Measurements from ENCODE around the gene KRTAP10-10.

The KRTAP10-10 gene

GRCh38 chr21:44650973-44651675 lies 14.0 kb downstream of the KRTAP10-10 start:
- Histone ChIP-seq H3K9ac (ENCODE audit: low read length) (no peak overlapping the region), H3K4me1 (ENCODE audit: low read length) (no peaks in the 10 kb centered on the region), H3K36me3 (replicated peaks; ENCODE audit: low read depth, low read length) (no peaks in the 10 kb centered on the region), H3K79me2 (ENCODE audit: low read length) (no peaks in the 10 kb centered on the region), H3K4me3 (ENCODE audit: low read length) (no peak overlapping the region), H3K27me3 (ENCODE audit: low read depth, low read length) (no peaks in the 10 kb centered on the region), H2AFZ (ENCODE audit: low read depth, low read length) (no peak overlapping the region), H3K9me3 (ENCODE audit: insufficient read depth, low read length) (no peaks in the 10 kb centered on the region), H3K4me2 (ENCODE audit: low read length) (no peak overlapping the region), H3K27ac (ENCODE audit: low read length) (no peak overlapping the region), H4K20me1 (ENCODE audit: insufficient read depth, low read length) (no peaks in the 10 kb centered on the region)
- TF ChIP-seq EZH2phosphoT487 (IDR thresholded peaks at IDR 0.05; ENCODE audit: low read depth), result no peak
- TF ChIP-seq CTCF (IDR thresholded peaks at IDR 0.05; ENCODE audit: low read depth, low read length), result no peak

- TF ChIP-seq CTCF (IDR thresholded peaks at IDR 0.05; ENCODE audit: low read depth, low read length), result no peak
- no peak for TF ChIP-seq EZH2phosphoT487 (IDR thresholded peaks at IDR 0.05; ENCODE audit: low read depth)
- Histone ChIP-seq H3K27ac (ENCODE audit: low read length) (no peak overlapping the region), H3K9ac (ENCODE audit: low read length) (no peak overlapping the region), H2AFZ (ENCODE audit: low read depth, low read length) (no peak overlapping the region), H3K4me2 (ENCODE audit: low read length) (no peak overlapping the region), H3K79me2 (ENCODE audit: low read length) (no peaks in the 10 kb centered on the region), H3K4me3 (ENCODE audit: low read length) (no peak overlapping the region), H3K4me1 (ENCODE audit: low read length) (no peaks in the 10 kb centered on the region), H3K9me3 (ENCODE audit: insufficient read depth, low read length) (no peaks in the 10 kb centered on the region), H4K20me1 (ENCODE audit: insufficient read depth, low read length) (no peaks in the 10 kb centered on the region), H3K27me3 (ENCODE audit: low read depth, low read length) (no peaks in the 10 kb centered on the region), H3K36me3 (replicated peaks; ENCODE audit: low read depth, low read length) (no peaks in the 10 kb centered on the region)
Observed at GRCh38 chr21:44653123-44653522, 16.0 kb downstream of the KRTAP10-10 start.

GRCh38 chr21:44653656-44654575 lies 16.8 kb downstream of the KRTAP10-10 start:
- Histone ChIP-seq H3K9me3 (ENCODE audit: insufficient read depth, low read length) (no peaks in the 10 kb centered on the region), H3K4me2 (ENCODE audit: low read length) (no peak overlapping the region), H3K9ac (ENCODE audit: low read length) (no peak overlapping the region), H4K20me1 (ENCODE audit: insufficient read depth, low read length) (no peaks in the 10 kb centered on the region), H3K27ac (ENCODE audit: low read length) (no peak overlapping the region), H3K79me2 (ENCODE audit: low read length) (no peaks in the 10 kb centered on the region), H3K4me1 (ENCODE audit: low read length) (no peaks in the 10 kb centered on the region), H2AFZ (ENCODE audit: low read depth, low read length) (no peak overlapping the region), H3K36me3 (replicated peaks; ENCODE audit: low read depth, low read length) (no peaks in the 10 kb centered on the region), H3K27me3 (ENCODE audit: low read depth, low read length) (no peaks in the 10 kb centered on the region), H3K4me3 (ENCODE audit: low read length) (no peak overlapping the region)
- TF ChIP-seq EZH2phosphoT487 (IDR thresholded peaks at IDR 0.05; ENCODE audit: low read depth), result no peak
- TF ChIP-seq CTCF (IDR thresholded peaks at IDR 0.05; ENCODE audit: low read depth, low read length), result no peak

- H2AFZ ChIP-seq (ENCODE audit: low read depth, low read length), result no peak within 1 kb of the TSS
- no peak within 1 kb of the TSS for H3K4me2 ChIP-seq (ENCODE audit: low read length)
- no peaks in the 10 kb centered on the region for H3K79me2 ChIP-seq (ENCODE audit: low read length)
- H3K9ac ChIP-seq (ENCODE audit: low read length), result no peak within 1 kb of the TSS
- TF ChIP-seq EZH2phosphoT487 (IDR thresholded peaks at IDR 0.05; ENCODE audit: low read depth) (no peak), CTCF (IDR thresholded peaks at IDR 0.05; ENCODE audit: low read depth, low read length) (no peak)
- no peaks in the 10 kb centered on the region for H3K36me3 ChIP-seq (replicated peaks; ENCODE audit: low read depth, low read length)
- H3K4me1 ChIP-seq (ENCODE audit: low read length), result no peaks in the 10 kb centered on the region
- no peaks in the 10 kb centered on the region for H3K27me3 ChIP-seq (ENCODE audit: low read depth, low read length)
- no peaks in the 10 kb centered on the region for H3K9me3 ChIP-seq (ENCODE audit: insufficient read depth, low read length)
- H4K20me1 ChIP-seq (ENCODE audit: insufficient read depth, low read length), result no peaks in the 10 kb centered on the region
- H3K4me3 ChIP-seq (ENCODE audit: low read length), result no peak within 1 kb of the TSS
- no peak within 1 kb of the TSS for H3K27ac ChIP-seq (ENCODE audit: low read length)
Observed at GRCh38 chr21:44654576-44655175, 17.5 kb downstream of the KRTAP10-10 start, which contains the start of gene KRTAP12-4. Gene KRTAP12-4 (minus strand): TSS chr21:44654659. CDS start chr21:44654614, 45 bp downstream.

Measured in OCI-LY3 (cell line).